GM12878 (cell line): ENCODE data around the gene ZER1.
A peak's percentile ranks its signal among the peaks of the same experiment; 100 is the strongest.

ENCODE experiments used
- CTCF ChIP-seq, 3 experiments: IDR thresholded peaks in 2 of 3; conservative IDR thresholded peaks in 1 of 3; 2 replicates each; pipeline ENCODE4 v1.5.1; 2011; ENCODE audit warnings: low read depth in 3 of 3, low read length in 3 of 3, mild to moderate bottlenecking in 3 of 3, control low read depth in 2 of 3, moderate library complexity in 2 of 3, inconsistent platforms in 1 of 3, mixed read lengths in 1 of 3; ENCODE audit not compliant: control insufficient read depth in 2 of 3, insufficient read depth in 1 of 3; ENCODE audit errors: extremely low read depth in 1 of 3
- HDGF ChIP-seq: fragments of 450-650 bp; IDR thresholded peaks from 2 replicates; pipeline ENCODE4 v1.6.1; 2016; ENCODE audit warnings: antibody characterized with exemption
- MXI1 ChIP-seq: fragments of 150-350 bp; IDR thresholded peaks from 2 replicates; pipeline ENCODE4 v1.6.1; 2011; ENCODE audit warnings: low read depth, mild to moderate bottlenecking, inconsistent platforms, low read length, improper control_type of control experiment
- POLR2A ChIP-seq: IDR thresholded peaks from 2 replicates; pipeline ENCODE4 v1.6.1; 2011; ENCODE audit warnings: low read depth, mild to moderate bottlenecking, low read length
- POLR2AphosphoS2 ChIP-seq: IDR thresholded peaks from 2 replicates; pipeline ENCODE4 v1.6.1; 2011; ENCODE audit warnings: low read depth, mild to moderate bottlenecking, low read length, improper control_type of control experiment, moderate library complexity

DNA sequence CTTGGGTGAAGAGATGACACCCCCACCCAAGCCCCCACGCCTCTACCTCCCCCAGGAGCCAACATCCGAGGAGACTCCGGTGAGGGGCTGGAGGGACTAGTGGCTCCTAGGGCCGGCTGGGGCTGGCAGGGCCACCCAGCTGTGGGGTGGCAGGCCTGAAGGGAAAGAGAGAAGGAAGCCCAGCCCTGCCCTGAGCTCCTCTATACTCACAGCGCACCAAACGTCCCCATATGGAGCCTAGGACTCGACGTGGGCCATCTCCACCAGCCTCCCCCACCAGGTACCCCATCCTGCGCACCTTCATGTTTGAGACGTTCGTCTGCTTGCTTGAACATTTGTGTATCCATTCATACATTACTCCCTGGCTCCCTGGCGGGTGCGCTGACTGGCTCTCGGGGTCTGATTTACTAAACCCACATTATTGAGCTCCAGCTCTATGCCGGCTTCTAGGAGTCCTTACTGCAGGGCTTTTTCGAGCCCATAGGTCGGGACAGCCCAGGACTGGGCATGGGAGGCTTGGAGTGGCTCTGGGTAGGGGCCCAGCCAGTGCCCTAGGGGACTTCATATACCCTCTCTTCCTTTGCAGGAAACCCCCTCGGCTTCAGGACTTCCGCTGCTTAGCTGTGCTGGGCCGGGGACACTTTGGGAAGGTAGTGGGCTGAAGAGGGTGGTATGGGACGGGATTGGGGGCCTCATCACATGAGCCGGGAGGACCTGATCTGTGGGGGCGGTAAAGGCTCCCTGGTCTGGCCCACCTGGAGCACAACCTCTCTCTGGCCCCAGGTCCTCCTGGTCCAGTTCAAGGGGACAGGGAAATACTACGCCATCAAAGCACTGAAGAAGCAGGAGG lies 56.9 kb downstream of the ZER1 start:
- TF ChIP-seq CTCF (IDR thresholded peaks at IDR 0.05 in 2 of 3, conservative IDR thresholded peaks at IDR 0.05 in 1 of 3; ENCODE audit: control insufficient read depth in 2 of 3, extremely low read depth in 1 of 3, insufficient read depth in 1 of 3, low read depth in 3 of 3, low read length in 3 of 3) (no peak), HDGF (no peak), MXI1 (no peak), POLR2AphosphoS2 (no peak), POLR2A (peak; percentile 15; the same call in 1 of the 2 replicates)
